ENCODE results near the gene PLCE1. TPM values are rescaled to one million over a fixed set of nuclear protein-coding genes. Genes with fewer than 3 reads are reported as not detected.
"Not testable (repeated sequence)": the region's sequence is repeated elsewhere in the genome, so short reads cannot be mapped to it uniquely, and the experiment has no call there.

PLCE1 gene
- total RNA-seq, 6 experiments from 2014 or later, result 0.41 to 0.74 (median 0.47) TPM

GRCh38 chr10:93965911-93966310, 27.8 kb upstream of the PLCE1 start:
- no peak overlapping the region for H3K4me3 Mint-ChIP-seq

GRCh38 chr10:93967756-93968155, 26.0 kb upstream of the PLCE1 start:
- TF ChIP-seq CTCF (IDR thresholded peaks at IDR 0.05), result no peak
- H3K27ac Mint-ChIP-seq, result no peak overlapping the region
- H3K27me3 Mint-ChIP-seq (ENCODE audit: insufficient read depth), result peaks cover 1% of the 10 kb centered on the region
- no peaks in the 10 kb centered on the region for H3K9me3 Mint-ChIP-seq
- no peaks in the 10 kb centered on the region for H3K36me3 Mint-ChIP-seq (ENCODE audit: low read depth)
- no peaks in the 10 kb centered on the region for H3K4me1 Mint-ChIP-seq (ENCODE audit: low read depth)
- DNase-seq, result no peak
- H3K4me3 Mint-ChIP-seq, result no peak overlapping the region

More at GRCh38 chr10:93965911-93966310, 27.8 kb upstream of the PLCE1 start:
- Mint-ChIP-seq H3K36me3 (ENCODE audit: low read depth) (no peaks in the 10 kb centered on the region), H3K27me3 (ENCODE audit: insufficient read depth) (peaks cover 8% of the 10 kb centered on the region), H3K9me3 (no peaks in the 10 kb centered on the region), H3K27ac (no peak overlapping the region), H3K4me1 (ENCODE audit: low read depth) (no peaks in the 10 kb centered on the region)
- no peak for DNase-seq
- no peak for TF ChIP-seq CTCF (IDR thresholded peaks at IDR 0.05)

DNA sequence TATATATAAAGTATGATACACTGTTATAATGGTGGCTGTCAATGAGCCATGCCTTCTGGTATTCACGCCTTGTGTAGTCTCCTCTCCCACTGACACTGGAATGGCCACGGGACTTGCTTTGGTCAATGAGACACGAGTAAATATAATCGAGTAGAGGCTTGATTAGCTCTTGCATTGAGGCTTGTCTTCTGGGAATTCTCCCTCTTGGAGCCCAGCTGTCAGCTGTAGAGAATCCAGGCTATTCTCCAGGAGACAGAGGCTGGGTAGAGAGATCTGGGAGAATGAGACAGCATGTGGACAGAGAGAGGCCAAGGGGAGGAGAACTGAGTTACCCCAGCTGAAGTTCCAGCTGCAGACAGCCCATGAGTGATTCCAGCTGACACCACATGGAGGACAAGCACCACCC, 25.2 kb upstream of the PLCE1 start:
- Mint-ChIP-seq H3K9me3 (no peaks in the 10 kb centered on the region), H3K27me3 (ENCODE audit: insufficient read depth) (no peaks in the 10 kb centered on the region; the same call in 1 of the 2 replicates), H3K4me3 (no peak overlapping the region), H3K4me1 (ENCODE audit: low read depth) (no peaks in the 10 kb centered on the region), H3K27ac (no peak overlapping the region), H3K36me3 (ENCODE audit: low read depth) (no peaks in the 10 kb centered on the region)
- no peak for DNase-seq
- no peak for TF ChIP-seq CTCF (IDR thresholded peaks at IDR 0.05)

DNA sequence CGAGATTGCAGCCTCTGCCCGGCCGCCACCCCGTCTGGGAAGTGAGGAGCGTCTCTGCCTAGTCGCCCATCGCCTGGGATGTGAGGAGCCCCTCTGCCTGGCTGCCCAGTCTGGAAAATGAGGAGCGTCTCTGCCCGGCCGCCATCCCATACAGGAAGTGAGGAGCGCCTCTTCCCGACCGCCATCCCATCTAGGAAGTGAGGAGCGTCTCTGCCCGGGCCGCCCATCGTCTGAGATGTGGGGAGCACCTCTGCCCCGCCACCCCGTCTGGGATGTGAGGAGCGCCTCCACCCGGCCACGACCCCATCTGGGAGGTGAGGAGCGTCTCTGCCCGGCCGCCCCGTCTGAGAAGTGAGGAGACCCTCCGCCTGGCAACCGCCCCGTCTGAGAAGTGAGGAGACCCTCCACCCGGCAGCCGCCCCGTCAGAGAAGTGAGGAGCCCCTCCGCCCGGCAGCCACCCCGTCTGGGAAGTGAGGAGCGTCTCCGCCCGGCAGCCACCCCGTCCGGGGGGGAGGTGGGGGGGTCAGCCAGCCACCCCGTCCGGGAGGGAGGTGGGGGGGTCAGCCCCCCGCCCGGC, 23.2 kb upstream of the PLCE1 start:
- H3K27ac Mint-ChIP-seq; H3K4me1 Mint-ChIP-seq (ENCODE audit: low read depth); DNase-seq; H3K27me3 Mint-ChIP-seq (ENCODE audit: insufficient read depth); H3K9me3 Mint-ChIP-seq; H3K36me3 Mint-ChIP-seq (ENCODE audit: low read depth); H3K4me3 Mint-ChIP-seq: not testable (repeated sequence)

GRCh38 chr10:93973748-93974445, 19.8 kb upstream of the PLCE1 start:
- no peak for TF ChIP-seq CTCF (IDR thresholded peaks at IDR 0.05)
- Mint-ChIP-seq H3K27me3 (ENCODE audit: insufficient read depth) (peaks cover 11% of the 10 kb centered on the region), H3K27ac (no peak overlapping the region), H3K4me3 (no peak overlapping the region), H3K9me3 (no peaks in the 10 kb centered on the region), H3K36me3 (ENCODE audit: low read depth) (no peaks in the 10 kb centered on the region), H3K4me1 (ENCODE audit: low read depth) (no peaks in the 10 kb centered on the region)
- DNase-seq, result no peak

DNA sequence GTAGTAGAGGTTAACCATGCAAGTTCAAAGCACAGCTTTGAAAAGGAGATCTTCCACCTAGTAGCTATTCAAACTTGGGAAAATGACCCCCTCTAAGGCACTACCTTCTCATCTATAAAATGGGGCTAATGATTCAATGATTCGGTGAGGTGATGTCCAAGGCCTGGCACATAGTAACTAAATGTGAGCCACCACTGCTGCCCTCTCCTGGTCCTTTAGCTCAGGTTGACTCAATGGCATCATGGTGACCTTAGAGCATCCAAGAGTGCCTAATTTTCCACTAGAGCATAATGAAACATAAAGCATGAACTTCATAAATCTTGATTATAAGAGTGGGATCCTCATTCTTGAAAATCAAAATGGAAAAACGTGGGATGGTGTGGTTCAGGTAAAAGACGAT, 16.3 kb upstream of the PLCE1 start:
- H3K27ac Mint-ChIP-seq, result no peak overlapping the region
- no peak for DNase-seq
- no peak overlapping the region for H3K4me3 Mint-ChIP-seq
- peaks cover 11% of the 10 kb centered on the region for H3K27me3 Mint-ChIP-seq (ENCODE audit: insufficient read depth)
- H3K9me3 Mint-ChIP-seq, result no peaks in the 10 kb centered on the region
- no peaks in the 10 kb centered on the region for H3K36me3 Mint-ChIP-seq (ENCODE audit: low read depth)
- no peaks in the 10 kb centered on the region for H3K4me1 Mint-ChIP-seq (ENCODE audit: low read depth)
- peak; percentile 16; the same call in 1 of the 2 replicates for TF ChIP-seq CTCF (IDR thresholded peaks at IDR 0.05)
